ENCODE measurements around the gene ADRA2C. TPM values are rescaled to one million over a fixed set of nuclear protein-coding genes. Genes with fewer than 3 reads are reported as not detected.

The ADRA2C gene
- total RNA-seq, 1 experiment from 2014 or later, result 8.6 TPM

GRCh38 chr4:3775005-3775404 is 8.8 kb downstream of the ADRA2C start:
- Histone ChIP-seq H3K14ac (ENCODE audit: insufficient read depth, low read length) (no peak overlapping the region), H4K20me1 (ENCODE audit: control insufficient read depth, insufficient read depth, insufficient read length) (peaks cover 2% of the 10 kb centered on the region), H2AK5ac (ENCODE audit: insufficient read length, low read length) (no peak overlapping the region), H2BK12ac (ENCODE audit: insufficient read length, low read depth, low read length) (no peak overlapping the region), H3K27me3 (ENCODE audit: insufficient read depth, low read length) (no peaks in the 10 kb centered on the region), H3T11ph (ENCODE audit: low read length) (no peak overlapping the region), H2BK20ac (ENCODE audit: low read depth, low read length, poor library complexity, severe bottlenecking) (no peak overlapping the region), H4K5ac (ENCODE audit: insufficient read length, low read depth, low read length) (no peak overlapping the region), H3K79me1 (ENCODE audit: insufficient read depth, low read depth, low read length, poor library complexity, severe bottlenecking) (no peaks in the 10 kb centered on the region), H2AFZ (ENCODE audit: low read length) (no peak overlapping the region), H2BK120ac (ENCODE audit: low read depth, low read length, poor library complexity, severe bottlenecking) (no peak overlapping the region), H3K23me2 (ENCODE audit: insufficient read length, low read depth, low read length, poor library complexity, severe bottlenecking) (no peaks in the 10 kb centered on the region), H3K79me2 (ENCODE audit: insufficient read depth, low read length) (no peaks in the 10 kb centered on the region), H3K4me1 (ENCODE audit: insufficient read depth, low read length) (no peaks in the 10 kb centered on the region; the same call in 1 of the 2 replicates), H4K8ac (replicated peaks; ENCODE audit: insufficient read length, low read depth, low read length) (no peak overlapping the region), H3K56ac (ENCODE audit: insufficient read length, low read depth, low read length) (no peak overlapping the region), H3K23ac (ENCODE audit: insufficient read length, low read depth, low read length) (no peak overlapping the region), H2BK5ac (ENCODE audit: insufficient read length, low read length) (no peak overlapping the region), H3K9me3 (ENCODE audit: control insufficient read depth, low read depth, low read length) (no peaks in the 10 kb centered on the region), H3K4me2 (ENCODE audit: insufficient read depth, insufficient read length, low read length) (no peak overlapping the region), H3K27ac (ENCODE audit: insufficient read length, low read depth, low read length) (no peak overlapping the region), H4K91ac (ENCODE audit: insufficient read length, low read depth, low read length) (no peak overlapping the region), H2BK15ac (ENCODE audit: low read depth, low read length) (no peak overlapping the region), H3K18ac (ENCODE audit: insufficient read length, low read depth, low read length) (no peak overlapping the region), H3K4ac (ENCODE audit: low read depth, low read length) (no peak overlapping the region), H3K9ac (ENCODE audit: extremely low read depth, insufficient read length, low read length) (no peak overlapping the region)
- H3K9me3 Mint-ChIP-seq, result no peaks in the 10 kb centered on the region
- H3K4me1 Mint-ChIP-seq, result peaks cover 4 to 23% of the 10 kb centered on the region in 2 experiments; a peak in 3 of 4 replicates
- H3K27ac Mint-ChIP-seq, result no peak overlapping the region
- TF ChIP-seq, protein P1, sequence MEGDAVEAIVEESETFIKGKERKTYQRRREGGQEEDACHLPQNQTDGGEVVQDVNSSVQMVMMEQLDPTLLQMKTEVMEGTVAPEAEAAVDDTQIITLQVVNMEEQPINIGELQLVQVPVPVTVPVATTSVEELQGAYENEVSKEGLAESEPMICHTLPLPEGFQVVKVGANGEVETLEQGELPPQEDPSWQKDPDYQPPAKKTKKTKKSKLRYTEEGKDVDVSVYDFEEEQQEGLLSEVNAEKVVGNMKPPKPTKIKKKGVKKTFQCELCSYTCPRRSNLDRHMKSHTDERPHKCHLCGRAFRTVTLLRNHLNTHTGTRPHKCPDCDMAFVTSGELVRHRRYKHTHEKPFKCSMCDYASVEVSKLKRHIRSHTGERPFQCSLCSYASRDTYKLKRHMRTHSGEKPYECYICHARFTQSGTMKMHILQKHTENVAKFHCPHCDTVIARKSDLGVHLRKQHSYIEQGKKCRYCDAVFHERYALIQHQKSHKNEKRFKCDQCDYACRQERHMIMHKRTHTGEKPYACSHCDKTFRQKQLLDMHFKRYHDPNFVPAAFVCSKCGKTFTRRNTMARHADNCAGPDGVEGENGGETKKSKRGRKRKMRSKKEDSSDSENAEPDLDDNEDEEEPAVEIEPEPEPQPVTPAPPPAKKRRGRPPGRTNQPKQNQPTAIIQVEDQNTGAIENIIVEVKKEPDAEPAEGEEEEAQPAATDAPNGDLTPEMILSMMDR (conservative IDR thresholded peaks at IDR 0.05), result no peak
- peaks cover 16% of the 10 kb centered on the region for H3K27me3 Mint-ChIP-seq (ENCODE audit: low read depth)
- no peak for DNase-seq
- no CpG with 5 or more reads among the region's 16 CpGs for WGBS (ENCODE audit: extremely low coverage, insufficient read length, low lambda C conversion rate)
- no peak overlapping the region for H3K4me3 Mint-ChIP-seq
- H3K36me3 Mint-ChIP-seq (ENCODE audit: insufficient read depth in 1 of 3, low read depth in 3 of 3), result no peaks in the 10 kb centered on the region

All from H9 (cell line).